Calu3 (cell line): Measurements from ENCODE around the gene CXXC4. TPM values are rescaled to one million over a fixed set of nuclear protein-coding genes. Genes with fewer than 3 reads are reported as not detected.

Experiments
- BruUV-seq: library from RNA; stranded (reverse); fragments of 400-500 nt; replicated peaks from 2 replicates; lab custom pipeline; 2021; lab: Mats Ljungman, UMichigan
- CTCF ChIA-PET: fragments of 300-600 bp; sonication (Branson Sonifier 250); formaldehyde crosslinking; loops from one replicate; lab custom pipeline; 2022; ENCODE audit warnings: antibody characterized with exemption; lab: Charles Lee
- DNase-seq: peaks from one replicate; pipeline ENCODE4 v3.0.0; 2022
- H3K27ac Mint-ChIP-seq: one replicate; pipeline ENCODE4 v1.8.0; 2022; ENCODE audit warnings: mixed read lengths; ENCODE audit not compliant: unreplicated experiment
- H3K27me3 Mint-ChIP-seq: one replicate; pipeline ENCODE4 v1.8.0; 2022; ENCODE audit warnings: mixed read lengths; ENCODE audit not compliant: unreplicated experiment
- H3K36me3 Mint-ChIP-seq: one replicate; pipeline ENCODE4 v1.8.0; 2022; ENCODE audit warnings: mild to moderate bottlenecking, moderate library complexity, mixed read lengths; ENCODE audit not compliant: insufficient read depth, unreplicated experiment
- H3K4me1 Mint-ChIP-seq: one replicate; pipeline ENCODE4 v1.8.0; 2022; ENCODE audit warnings: mild to moderate bottlenecking, low read depth, mixed read lengths; ENCODE audit not compliant: unreplicated experiment
- H3K4me3 Mint-ChIP-seq: one replicate; pipeline ENCODE4 v1.8.0; 2022; ENCODE audit warnings: mild to moderate bottlenecking, low read depth, moderate library complexity, mixed read lengths; ENCODE audit not compliant: unreplicated experiment
- H3K9me3 Mint-ChIP-seq: one replicate; pipeline ENCODE4 v1.8.0; 2022; ENCODE audit warnings: low read depth, mixed read lengths; ENCODE audit not compliant: unreplicated experiment
- intact Hi-C: fragments of 100-400 bp; cut with micrococcal nuclease; formaldehyde crosslinking; loops from one replicate; pipeline ENCODE4 v1.10.0; 2022; ENCODE audit not compliant: unreplicated experiment
- total RNA-seq: library from RNA; stranded (reverse); gene quantifications from 2 replicates; pipeline ENCODE4 v1.2.3, GENCODE V29; 2022
- TF ChIP-seq, protein P1 (sequence below): fragments of 200-600 bp; IDR thresholded peaks from one replicate; pipeline ENCODE4 v1.8.0; 2022; ENCODE audit warnings: antibody characterized with exemption; ENCODE audit not compliant: unreplicated experiment

The CXXC4 gene
- total RNA-seq, 1 experiment from 2014 or later, result 0.66 TPM

DNA sequence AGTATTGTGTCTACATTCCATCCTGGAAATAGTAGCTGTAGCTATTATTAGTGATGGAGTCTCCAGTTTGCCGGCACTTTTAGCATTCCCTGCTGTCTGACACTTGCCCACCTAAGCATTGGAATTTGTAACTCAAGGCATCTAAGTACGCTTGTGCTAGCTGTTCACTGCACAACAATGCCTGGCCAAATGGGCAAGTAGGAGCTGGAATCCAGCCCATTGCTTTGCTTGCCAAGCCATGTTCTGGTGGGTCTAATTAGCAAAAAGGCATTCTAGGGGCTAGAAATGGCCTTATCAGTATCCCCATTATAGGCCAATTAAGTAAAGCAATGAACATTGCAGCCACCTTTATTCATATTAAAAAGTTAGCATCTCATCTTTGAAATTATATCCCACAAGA is 7.8 kb upstream of the CXXC4 start:
- TF ChIP-seq, protein P1, sequence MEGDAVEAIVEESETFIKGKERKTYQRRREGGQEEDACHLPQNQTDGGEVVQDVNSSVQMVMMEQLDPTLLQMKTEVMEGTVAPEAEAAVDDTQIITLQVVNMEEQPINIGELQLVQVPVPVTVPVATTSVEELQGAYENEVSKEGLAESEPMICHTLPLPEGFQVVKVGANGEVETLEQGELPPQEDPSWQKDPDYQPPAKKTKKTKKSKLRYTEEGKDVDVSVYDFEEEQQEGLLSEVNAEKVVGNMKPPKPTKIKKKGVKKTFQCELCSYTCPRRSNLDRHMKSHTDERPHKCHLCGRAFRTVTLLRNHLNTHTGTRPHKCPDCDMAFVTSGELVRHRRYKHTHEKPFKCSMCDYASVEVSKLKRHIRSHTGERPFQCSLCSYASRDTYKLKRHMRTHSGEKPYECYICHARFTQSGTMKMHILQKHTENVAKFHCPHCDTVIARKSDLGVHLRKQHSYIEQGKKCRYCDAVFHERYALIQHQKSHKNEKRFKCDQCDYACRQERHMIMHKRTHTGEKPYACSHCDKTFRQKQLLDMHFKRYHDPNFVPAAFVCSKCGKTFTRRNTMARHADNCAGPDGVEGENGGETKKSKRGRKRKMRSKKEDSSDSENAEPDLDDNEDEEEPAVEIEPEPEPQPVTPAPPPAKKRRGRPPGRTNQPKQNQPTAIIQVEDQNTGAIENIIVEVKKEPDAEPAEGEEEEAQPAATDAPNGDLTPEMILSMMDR, result no peak
- intact Hi-C loops, result no loop called here
- no peaks in the 10 kb centered on the region for H3K27me3 Mint-ChIP-seq
- no peak overlapping the region for H3K27ac Mint-ChIP-seq
- H3K36me3 Mint-ChIP-seq, result no peaks in the 10 kb centered on the region
- no TSS peak for BruUV-seq
- DNase-seq, result no peak
- H3K4me3 Mint-ChIP-seq, result no peak overlapping the region
- CTCF ChIA-PET, result no interaction called here
- no peaks in the 10 kb centered on the region for H3K4me1 Mint-ChIP-seq
- no peaks in the 10 kb centered on the region for H3K9me3 Mint-ChIP-seq

DNA sequence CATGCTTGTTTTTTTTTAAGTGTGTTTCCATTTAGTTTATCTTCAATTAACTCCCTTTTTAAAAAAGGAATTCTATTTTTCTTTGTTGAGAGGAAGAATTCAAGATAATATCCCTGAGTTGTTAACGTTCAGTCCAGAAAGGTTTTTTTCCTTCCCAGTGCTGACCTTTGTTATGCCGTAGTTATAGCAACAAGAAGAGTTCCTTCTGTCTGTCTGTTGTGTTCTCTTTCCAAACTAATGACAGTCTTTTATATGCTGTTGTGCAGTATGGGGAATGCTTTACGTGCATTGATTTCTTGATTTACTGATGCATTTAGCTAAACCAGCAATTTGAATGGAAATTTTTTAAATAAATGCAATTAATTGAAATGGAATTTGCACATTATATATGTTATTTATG is 6.6 kb upstream of the CXXC4 start:
- no peak overlapping the region for H3K27ac Mint-ChIP-seq
- TF ChIP-seq, protein P1, result no peak
- no peaks in the 10 kb centered on the region for H3K4me1 Mint-ChIP-seq
- H3K9me3 Mint-ChIP-seq, result no peaks in the 10 kb centered on the region
- BruUV-seq, result no TSS peak
- intact Hi-C loops, result no loop called here
- no peak for DNase-seq
- H3K4me3 Mint-ChIP-seq, result no peak overlapping the region
- CTCF ChIA-PET, result no interaction called here
- H3K27me3 Mint-ChIP-seq, result no peaks in the 10 kb centered on the region
- H3K36me3 Mint-ChIP-seq, result no peaks in the 10 kb centered on the region

GRCh38 chr4:104500442-104500841 is 5.7 kb upstream of the CXXC4 start:
- intact Hi-C loops, result no loop called here
- H3K27ac Mint-ChIP-seq, result no peak overlapping the region
- no peaks in the 10 kb centered on the region for H3K9me3 Mint-ChIP-seq
- no peak overlapping the region for H3K4me3 Mint-ChIP-seq
- no peaks in the 10 kb centered on the region for H3K27me3 Mint-ChIP-seq
- CTCF ChIA-PET, result no interaction called here
- H3K4me1 Mint-ChIP-seq, result no peaks in the 10 kb centered on the region
- TF ChIP-seq, protein P1, result no peak
- no TSS peak for BruUV-seq
- peaks cover 4% of the 10 kb centered on the region for H3K36me3 Mint-ChIP-seq
- no peak for DNase-seq

DNA sequence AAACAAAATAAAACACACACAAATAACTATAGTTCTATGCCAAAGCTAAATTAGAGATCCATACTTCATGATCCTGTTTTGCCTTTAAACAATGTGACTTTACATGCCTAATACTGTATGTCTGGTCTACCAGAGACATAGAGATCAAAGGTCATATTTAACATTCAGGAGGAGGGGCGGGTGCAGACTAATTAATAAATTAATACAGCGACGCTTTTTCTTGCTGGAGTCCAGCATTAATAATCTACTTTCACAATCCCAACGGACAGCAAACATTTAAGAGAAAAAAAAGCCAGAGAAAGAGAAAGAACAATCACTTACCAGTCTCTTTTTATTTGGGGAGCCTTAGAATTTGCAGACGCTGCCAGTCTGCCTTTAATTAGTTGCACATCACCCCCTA is 509 bp downstream of the CXXC4 start:
- TF ChIP-seq, protein P1, result no peak
- BruUV-seq, result no TSS peak
- CTCF ChIA-PET, result interaction anchor here (0.6 kb wide), 1 partner anchor 968 kb away, joined by 3 read pairs; no protein-coding TSS in a partner anchor
- Mint-ChIP-seq H3K27me3 (no peaks in the 10 kb centered on the region), H3K27ac (peak overlapping the region; percentile 85), H3K36me3 (peaks cover 37% of the 10 kb centered on the region), H3K9me3 (no peaks in the 10 kb centered on the region), H3K4me1 (peaks cover 14% of the 10 kb centered on the region), H3K4me3 (peak overlapping the region; percentile 88)
- intact Hi-C loops, result no loop called here
- no peak for DNase-seq
